PC-9 (cell line): ENCODE measurements around the gene CBX4.

ENCODE experiments used
- EZH2 ChIP-seq: fragments of 200-600 bp; sonication (generic); IDR thresholded peaks from 2 replicates; pipeline ENCODE4 v1.8.0; 2017; ENCODE audit warnings: antibody characterized with exemption, low read depth
- TF ChIP-seq, protein P1 (sequence below): fragments of 200-600 bp; sonication (generic); conservative IDR thresholded peaks from 2 replicates; pipeline ENCODE4 v1.6.1; 2017; ENCODE audit warnings: mixed run types, antibody characterized with exemption, mild to moderate bottlenecking, moderate library complexity

DNA sequence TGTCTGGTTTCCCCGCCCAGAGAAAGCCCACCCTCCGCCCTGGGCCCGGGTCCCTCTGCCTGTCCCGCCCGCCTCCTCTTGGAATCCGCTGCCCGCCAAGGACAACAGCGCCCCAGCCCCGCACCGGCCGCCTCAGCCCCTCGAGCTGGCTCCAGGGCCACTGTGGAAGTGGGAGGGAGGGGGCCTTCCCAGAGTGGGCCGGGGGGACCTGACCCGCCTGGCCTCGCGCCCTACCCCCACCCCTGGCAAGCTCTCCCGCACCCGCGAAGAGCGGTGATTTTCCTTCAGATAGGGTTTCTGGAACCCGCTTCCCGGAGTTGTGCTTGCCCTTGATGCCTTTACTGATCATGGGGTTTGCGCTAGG is 40.1 kb downstream of the CBX4 start:
- TF ChIP-seq, protein P1, sequence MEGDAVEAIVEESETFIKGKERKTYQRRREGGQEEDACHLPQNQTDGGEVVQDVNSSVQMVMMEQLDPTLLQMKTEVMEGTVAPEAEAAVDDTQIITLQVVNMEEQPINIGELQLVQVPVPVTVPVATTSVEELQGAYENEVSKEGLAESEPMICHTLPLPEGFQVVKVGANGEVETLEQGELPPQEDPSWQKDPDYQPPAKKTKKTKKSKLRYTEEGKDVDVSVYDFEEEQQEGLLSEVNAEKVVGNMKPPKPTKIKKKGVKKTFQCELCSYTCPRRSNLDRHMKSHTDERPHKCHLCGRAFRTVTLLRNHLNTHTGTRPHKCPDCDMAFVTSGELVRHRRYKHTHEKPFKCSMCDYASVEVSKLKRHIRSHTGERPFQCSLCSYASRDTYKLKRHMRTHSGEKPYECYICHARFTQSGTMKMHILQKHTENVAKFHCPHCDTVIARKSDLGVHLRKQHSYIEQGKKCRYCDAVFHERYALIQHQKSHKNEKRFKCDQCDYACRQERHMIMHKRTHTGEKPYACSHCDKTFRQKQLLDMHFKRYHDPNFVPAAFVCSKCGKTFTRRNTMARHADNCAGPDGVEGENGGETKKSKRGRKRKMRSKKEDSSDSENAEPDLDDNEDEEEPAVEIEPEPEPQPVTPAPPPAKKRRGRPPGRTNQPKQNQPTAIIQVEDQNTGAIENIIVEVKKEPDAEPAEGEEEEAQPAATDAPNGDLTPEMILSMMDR: no peak
- TF ChIP-seq EZH2: no peak
